ENCODE results near the gene PTPRK.

GRCh38 chr6:128053109-128053508, 467.3 kb downstream of the PTPRK start:
- no peak for TF ChIP-seq RAD21 (IDR thresholded peaks at IDR 0.05; ENCODE audit: low read depth)
- no peak for TF ChIP-seq REST (IDR thresholded peaks at IDR 0.05; ENCODE audit: low read depth)
- no peak for TF ChIP-seq TAF1 (IDR thresholded peaks at IDR 0.05; ENCODE audit: low read depth)

Data from Ishikawa (cell line).